Measurements from ENCODE around the gene PLEKHG4B. TPM values are rescaled to one million over a fixed set of nuclear protein-coding genes. Genes with fewer than 3 reads are reported as not detected.
A peak's percentile ranks its signal among the peaks of the same experiment; 100 is the strongest.
"Not testable (repeated sequence)": the region's sequence is repeated elsewhere in the genome, so short reads cannot be mapped to it uniquely, and the experiment has no call there.

The PLEKHG4B gene
- total RNA-seq, 2 experiments from 2014 or later = 0.06 TPM; not detected in 1

DNA sequence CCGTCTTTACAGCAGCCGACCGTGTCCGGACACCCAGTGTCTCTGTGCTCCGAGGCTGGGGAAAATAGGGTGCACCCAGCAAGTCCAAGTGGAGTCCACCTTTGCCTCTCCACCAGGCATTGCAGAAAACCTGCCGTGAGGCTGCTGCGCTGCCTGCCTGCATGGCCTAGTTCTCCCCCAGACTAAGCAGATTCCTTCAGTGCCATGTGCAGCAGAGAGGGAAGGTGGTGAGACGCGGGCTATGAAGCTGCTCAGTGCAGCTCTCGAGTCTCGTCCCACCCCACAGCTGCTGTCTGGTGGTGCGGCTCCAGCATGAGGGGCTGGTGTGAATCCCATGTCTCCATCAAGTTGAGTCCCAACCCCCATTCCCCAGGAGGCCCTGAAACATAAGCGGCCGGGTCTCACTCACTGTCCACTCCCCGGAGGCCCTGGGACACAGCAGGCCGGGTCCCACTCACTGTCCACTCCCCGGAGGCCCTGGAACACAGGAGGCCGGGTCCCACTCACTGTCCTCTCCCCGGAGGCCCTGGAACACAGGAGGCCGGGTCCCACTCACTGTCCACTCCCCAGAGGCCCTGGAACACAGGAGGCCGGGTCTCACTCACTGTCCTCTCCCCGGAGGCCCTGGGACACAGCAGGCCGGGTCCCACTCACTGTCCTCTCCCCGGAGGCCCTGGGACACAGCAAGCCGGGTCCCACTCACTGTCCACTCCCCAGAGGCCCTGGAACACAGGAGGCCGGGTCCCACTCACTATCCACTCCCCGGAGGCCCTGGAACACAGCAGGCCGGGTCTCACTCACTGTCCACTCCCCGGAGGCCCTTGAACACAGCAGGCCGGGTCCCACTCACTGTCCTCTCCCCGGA is 19.4 kb upstream of the PLEKHG4B start:
- not testable (repeated sequence) for H3K4me3 Mint-ChIP-seq, H3K27ac Mint-ChIP-seq, DNase-seq, H3K9me3 Mint-ChIP-seq, H3K4me1 Mint-ChIP-seq, H3K36me3 Mint-ChIP-seq
- peaks cover 34% of the 10 kb centered on the region for H3K27me3 Mint-ChIP-seq

DNA sequence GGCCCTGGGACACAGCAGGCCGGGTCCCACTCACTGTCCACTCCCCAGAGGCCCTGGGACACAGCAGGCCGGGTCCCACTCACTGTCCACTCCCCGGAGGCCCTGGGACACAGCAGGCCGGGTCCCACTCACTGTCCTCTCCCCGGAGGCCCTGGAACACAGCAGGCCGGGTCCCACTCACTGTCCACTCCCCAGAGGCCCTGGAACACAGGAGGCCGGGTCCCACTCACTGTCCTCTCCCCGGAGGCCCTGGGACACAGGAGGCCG is 18.9 kb upstream of the PLEKHG4B start:
- H3K36me3 Mint-ChIP-seq, H3K9me3 Mint-ChIP-seq, DNase-seq, H3K4me1 Mint-ChIP-seq, H3K4me3 Mint-ChIP-seq, H3K27ac Mint-ChIP-seq: not testable (repeated sequence)
- peaks cover 29% of the 10 kb centered on the region for H3K27me3 Mint-ChIP-seq

DNA sequence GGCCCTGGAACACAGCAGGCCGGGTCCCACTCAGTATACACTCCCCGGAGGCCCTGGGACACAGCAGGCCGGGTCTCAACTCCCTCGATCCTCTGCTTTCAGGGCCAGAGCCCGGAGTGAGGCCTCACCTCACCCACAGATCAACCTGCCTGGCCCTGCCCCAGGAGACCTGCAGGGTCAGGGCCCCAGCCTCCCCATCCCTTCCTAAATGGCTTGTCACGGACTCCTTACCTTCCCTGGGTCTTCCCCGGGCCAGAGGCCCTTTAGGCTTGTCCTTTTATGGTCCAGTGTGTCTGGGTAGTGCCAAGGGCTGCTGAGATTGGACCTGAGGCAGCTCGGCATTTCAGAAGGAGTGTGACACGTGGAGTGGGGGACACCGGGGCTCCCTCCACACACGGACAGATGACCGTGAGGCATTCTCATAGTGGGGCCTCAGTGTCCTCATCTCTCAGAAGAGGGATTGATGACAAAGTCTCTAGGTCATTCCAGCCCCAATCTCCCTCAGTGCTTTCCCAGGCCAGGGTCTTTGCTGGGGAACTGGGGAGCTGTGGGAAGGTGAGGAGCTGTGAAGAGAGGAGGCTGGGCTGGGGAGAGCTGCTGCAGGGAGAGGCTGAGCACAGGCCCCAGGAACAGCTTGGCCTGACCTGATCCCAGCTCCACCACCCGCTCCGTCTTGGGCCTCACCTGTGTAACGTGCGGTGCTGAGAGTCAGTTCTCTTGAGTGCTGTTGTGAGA is 18.0 kb upstream of the PLEKHG4B start:
- DNase-seq = no peak
- Mint-ChIP-seq H3K4me1 (no peaks in the 10 kb centered on the region), H3K36me3 (no peaks in the 10 kb centered on the region), H3K9me3 (no peaks in the 10 kb centered on the region), H3K27ac (no peak overlapping the region), H3K4me3 (no peak overlapping the region), H3K27me3 (peaks cover 25% of the 10 kb centered on the region)

DNA sequence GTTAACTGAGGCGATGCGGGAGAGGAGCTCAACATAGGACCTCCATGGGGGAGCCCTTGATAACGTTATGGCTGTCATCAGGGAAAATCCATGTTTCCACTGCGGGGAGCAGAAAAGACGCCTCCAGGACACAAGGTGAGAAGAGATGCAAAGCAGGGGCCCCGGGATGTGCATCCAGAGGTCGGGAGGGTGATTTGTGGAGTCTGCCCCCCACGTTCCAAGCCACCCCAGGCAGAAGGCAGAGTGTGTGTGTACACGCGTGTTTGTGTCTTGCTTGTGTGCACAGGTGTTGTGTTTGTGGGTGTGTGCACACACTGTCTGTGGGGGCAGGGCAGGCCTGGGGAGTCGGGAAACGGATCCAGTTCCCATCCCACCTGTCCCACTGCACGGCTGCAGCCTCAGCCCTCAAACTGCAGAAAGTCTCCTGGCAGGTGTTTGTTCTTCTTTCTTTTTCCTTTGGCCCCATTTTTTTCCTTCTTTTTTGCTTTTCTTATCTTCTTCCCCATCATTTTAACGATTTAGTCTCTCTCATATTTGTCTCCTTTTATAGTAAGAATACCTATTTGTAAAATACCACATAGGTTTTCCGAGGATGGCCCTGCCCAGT is 17.4 kb upstream of the PLEKHG4B start:
- Mint-ChIP-seq H3K9me3 (no peaks in the 10 kb centered on the region), H3K4me3 (no peak overlapping the region), H3K27me3 (peaks cover 18% of the 10 kb centered on the region), H3K4me1 (no peaks in the 10 kb centered on the region), H3K27ac (no peak overlapping the region), H3K36me3 (no peaks in the 10 kb centered on the region)
- no peak for DNase-seq

DNA sequence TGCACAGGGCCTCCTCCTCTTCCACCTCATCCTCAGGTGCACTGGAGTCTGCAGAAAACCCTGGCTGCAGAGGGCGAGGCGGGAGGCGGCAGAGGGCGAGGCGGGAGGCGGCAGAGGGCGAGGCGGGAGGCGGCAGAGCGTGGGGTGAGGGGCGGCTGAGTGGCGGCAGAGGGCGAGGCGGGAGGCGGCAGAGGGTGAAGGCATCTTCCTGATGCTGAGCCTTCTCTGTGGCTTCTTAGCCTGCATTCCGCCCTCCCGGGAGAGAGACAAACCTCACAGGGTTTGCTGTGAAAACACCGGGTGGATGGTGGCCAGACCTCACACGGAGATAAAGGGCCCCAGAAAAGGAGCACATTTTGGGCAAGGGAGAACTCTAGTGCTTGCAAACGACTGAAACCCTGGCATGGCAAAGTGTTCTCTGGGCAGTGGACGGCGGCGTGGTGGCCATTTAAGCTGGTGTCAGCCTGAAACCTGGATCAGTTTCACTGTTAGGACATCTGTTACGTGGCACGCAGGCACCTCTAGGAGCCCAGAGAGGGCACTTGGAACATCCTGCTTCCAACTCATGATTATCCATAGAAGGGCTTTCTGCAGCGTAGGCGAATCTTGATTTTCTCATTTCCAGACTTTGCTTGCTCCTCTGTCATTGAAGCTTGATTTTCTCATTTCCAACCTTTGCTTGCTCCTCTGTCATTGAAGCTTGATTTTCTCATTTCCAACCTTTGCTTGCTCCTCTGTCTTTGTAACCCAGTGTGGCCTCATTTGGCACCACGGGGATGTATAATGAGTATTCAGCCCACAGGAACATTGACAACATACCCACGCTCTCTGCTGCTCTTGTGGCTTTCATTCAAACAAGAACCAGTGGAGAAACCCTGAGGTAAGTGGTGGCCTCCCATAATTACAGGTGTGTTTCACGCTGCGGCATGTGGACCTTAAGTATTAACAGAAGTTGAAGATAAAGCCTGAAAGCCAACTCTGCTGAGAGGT is 16.3 kb upstream of the PLEKHG4B start:
- H3K27me3 Mint-ChIP-seq = peaks cover 8% of the 10 kb centered on the region
- no peak overlapping the region for H3K27ac Mint-ChIP-seq
- no peaks in the 10 kb centered on the region for H3K9me3 Mint-ChIP-seq
- no peak overlapping the region for H3K4me3 Mint-ChIP-seq
- H3K36me3 Mint-ChIP-seq = no peaks in the 10 kb centered on the region
- DNase-seq = no peak
- H3K4me1 Mint-ChIP-seq = no peaks in the 10 kb centered on the region

DNA sequence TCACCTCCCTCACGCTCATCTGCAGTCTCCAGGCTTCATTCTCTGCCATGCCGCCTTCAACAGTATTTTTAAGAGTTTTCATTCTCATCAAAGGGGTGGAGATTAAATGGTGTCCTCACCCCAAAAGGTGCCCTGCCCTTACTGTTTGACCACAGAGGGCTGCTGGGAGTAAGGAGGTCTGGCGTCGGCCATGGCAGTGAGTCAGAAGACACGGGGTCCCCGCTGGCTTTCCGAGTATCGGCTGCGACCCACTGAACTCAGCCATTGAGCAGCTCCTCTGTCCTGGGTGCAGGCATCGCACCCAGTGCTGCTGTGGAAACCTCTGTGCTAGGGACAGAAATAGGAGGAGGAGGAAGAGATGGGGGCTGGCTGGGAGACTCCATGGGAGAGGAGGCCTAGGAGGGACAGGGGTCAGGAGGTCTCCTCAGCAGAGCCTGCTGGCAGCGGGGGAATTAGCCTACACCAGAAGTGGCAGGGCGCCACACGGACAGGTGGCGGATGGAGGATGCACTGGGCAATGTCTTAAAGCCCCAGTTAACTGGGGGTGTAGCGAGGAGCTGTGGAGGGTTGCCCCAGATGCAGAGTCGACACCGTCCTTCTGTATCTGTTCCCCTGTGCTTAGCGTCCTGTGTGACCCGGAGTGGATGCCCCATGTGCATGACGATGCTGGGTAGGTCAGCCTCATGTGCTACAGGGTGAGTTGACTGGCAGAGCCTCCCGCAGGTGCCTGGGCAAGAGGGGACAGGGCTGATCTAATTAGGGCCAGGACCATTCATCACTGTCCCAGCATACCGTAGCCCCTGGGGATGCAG is 15.4 kb upstream of the PLEKHG4B start:
- H3K4me3 Mint-ChIP-seq = no peak overlapping the region
- no peak for DNase-seq
- H3K9me3 Mint-ChIP-seq = no peaks in the 10 kb centered on the region
- no peaks in the 10 kb centered on the region for H3K4me1 Mint-ChIP-seq
- H3K27ac Mint-ChIP-seq = no peak overlapping the region
- no peaks in the 10 kb centered on the region for H3K36me3 Mint-ChIP-seq
- H3K27me3 Mint-ChIP-seq = peaks cover 7% of the 10 kb centered on the region

DNA sequence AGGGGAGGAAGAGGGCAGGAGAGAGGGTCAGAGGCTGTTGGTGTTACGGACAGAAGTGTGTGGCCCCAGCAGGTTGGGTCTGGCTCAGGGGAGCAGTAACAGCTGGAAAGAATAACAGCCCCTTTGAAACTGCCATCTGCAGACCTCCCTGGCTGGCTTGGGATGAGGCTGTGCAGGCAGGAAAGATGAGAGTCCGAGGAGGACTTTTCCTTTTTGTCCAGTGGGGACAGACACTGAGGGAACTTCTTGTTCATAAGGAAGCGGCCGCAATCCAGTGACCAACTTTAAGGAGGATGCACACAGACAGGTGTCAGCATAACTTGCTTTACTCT is 14.8 kb upstream of the PLEKHG4B start:
- no peaks in the 10 kb centered on the region for H3K36me3 Mint-ChIP-seq
- H3K9me3 Mint-ChIP-seq = no peaks in the 10 kb centered on the region
- H3K27me3 Mint-ChIP-seq = peaks cover 7% of the 10 kb centered on the region
- H3K4me3 Mint-ChIP-seq = no peak overlapping the region
- H3K27ac Mint-ChIP-seq = no peak overlapping the region
- DNase-seq = no peak
- H3K4me1 Mint-ChIP-seq = no peaks in the 10 kb centered on the region

DNA sequence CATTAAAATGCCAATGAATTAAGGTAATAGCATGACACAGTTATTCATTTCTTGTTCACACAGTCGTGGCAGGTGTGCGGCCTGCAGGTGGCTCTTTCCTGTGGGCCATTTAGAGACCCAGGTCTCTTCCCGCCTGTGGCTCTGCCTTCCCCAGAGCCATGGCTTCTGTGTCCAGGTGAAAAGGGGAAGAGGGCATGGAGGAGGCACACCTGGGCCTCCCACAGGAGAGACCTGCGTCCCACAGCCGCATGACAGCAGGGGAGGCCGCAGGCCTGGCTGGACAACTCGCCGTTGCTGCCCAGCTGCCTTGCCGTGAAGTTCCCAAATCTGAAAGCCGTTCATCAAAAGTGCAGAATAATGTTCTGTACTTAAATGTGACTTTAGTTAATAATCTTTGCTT is 14.4 kb upstream of the PLEKHG4B start:
- H3K9me3 Mint-ChIP-seq = no peaks in the 10 kb centered on the region
- peaks cover 7% of the 10 kb centered on the region for H3K27me3 Mint-ChIP-seq
- H3K27ac Mint-ChIP-seq = no peak overlapping the region
- no peak for DNase-seq
- no peaks in the 10 kb centered on the region for H3K36me3 Mint-ChIP-seq
- no peak overlapping the region for H3K4me3 Mint-ChIP-seq
- H3K4me1 Mint-ChIP-seq = no peaks in the 10 kb centered on the region

DNA sequence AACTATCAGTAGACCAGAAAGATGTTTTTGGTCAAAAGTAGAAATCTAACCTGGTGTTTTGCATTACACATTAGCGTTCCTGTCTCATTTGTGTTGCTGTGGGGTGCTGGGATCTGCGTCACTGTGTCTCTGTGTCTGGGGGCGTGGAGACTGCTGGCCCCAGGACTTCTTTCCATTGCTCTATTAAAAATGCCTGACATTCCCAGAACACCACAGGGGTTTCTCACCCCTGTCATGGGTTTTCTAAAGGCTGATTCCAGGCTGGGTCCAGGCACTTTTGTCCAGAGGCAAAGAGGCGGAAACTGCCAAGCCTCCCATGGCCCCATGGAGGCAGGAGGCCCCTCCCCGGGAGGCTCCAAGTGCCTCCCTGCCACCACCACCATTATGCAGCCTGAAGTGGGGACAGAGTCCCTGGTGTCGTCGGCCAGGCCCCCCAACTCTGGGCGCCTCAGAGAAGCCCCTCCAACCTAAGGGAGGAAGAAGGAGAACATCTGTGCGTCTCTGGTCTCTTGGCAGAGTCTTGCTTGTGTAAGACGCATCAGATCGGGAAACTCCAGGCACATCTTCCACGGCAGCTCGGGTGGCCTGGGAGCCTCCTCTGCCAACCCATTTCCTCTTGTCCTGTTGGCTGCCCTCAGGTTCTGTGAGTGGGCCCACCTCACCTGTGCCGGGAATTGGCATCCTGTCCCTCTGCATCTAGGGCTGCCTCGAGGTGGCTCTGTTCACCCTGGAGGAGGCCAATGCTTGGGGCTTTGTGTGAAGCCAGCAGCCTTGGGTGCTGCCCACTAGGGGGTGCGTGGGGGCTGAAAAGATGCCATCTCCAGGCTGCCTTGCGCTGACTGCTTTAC is 13.8 kb upstream of the PLEKHG4B start:
- no peaks in the 10 kb centered on the region for H3K9me3 Mint-ChIP-seq
- H3K27ac Mint-ChIP-seq = no peak overlapping the region
- H3K27me3 Mint-ChIP-seq = peaks cover 7% of the 10 kb centered on the region
- DNase-seq = peak; percentile 38
- no peaks in the 10 kb centered on the region for H3K4me1 Mint-ChIP-seq
- H3K4me3 Mint-ChIP-seq = no peak overlapping the region
- H3K36me3 Mint-ChIP-seq = no peaks in the 10 kb centered on the region

DNA sequence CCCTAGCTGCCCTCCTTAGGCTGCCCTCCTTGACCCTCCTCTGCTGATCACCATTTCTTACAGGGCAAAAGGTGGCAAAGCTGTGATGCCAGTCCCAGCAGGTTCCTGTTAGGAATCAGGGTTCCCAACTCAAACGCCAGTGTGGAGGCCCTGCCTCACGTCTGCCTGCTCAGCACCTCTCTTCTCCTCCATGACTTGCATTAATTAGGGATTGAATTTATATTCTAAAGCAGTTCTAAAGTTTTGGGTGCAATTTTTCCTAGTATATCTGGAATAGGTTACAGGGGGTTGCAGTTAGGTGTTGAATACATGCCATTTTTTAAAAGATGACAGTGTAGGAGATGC is 13.2 kb upstream of the PLEKHG4B start:
- Mint-ChIP-seq H3K27me3 (peaks cover 7% of the 10 kb centered on the region), H3K4me3 (no peak overlapping the region), H3K9me3 (no peaks in the 10 kb centered on the region), H3K36me3 (no peaks in the 10 kb centered on the region), H3K4me1 (no peaks in the 10 kb centered on the region), H3K27ac (no peak overlapping the region)
- no peak for DNase-seq

DNA sequence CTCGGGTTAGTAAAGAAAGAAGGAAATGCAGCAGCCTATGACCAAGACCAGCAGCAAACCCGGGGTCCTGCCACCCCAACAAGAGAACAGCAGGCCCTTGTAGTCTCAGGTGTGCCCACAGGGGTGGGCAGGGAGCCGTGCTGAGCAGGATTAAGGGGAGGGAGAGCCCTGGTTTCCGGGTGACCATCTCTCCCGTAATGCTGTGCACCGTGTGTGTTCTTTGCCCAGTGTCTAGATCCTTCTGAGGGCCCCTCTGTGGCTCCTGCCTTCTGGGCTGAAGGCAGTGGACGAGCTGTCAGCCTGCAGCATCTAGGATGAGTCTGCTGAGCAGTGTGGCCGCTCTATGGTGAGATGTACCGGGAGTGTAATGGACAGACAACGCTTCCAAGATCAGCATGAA is 12.7 kb upstream of the PLEKHG4B start:
- Mint-ChIP-seq H3K9me3 (no peaks in the 10 kb centered on the region), H3K27me3 (peaks cover 6% of the 10 kb centered on the region), H3K4me1 (no peaks in the 10 kb centered on the region), H3K27ac (no peak overlapping the region), H3K36me3 (no peaks in the 10 kb centered on the region), H3K4me3 (no peak overlapping the region)
- DNase-seq = no peak

DNA sequence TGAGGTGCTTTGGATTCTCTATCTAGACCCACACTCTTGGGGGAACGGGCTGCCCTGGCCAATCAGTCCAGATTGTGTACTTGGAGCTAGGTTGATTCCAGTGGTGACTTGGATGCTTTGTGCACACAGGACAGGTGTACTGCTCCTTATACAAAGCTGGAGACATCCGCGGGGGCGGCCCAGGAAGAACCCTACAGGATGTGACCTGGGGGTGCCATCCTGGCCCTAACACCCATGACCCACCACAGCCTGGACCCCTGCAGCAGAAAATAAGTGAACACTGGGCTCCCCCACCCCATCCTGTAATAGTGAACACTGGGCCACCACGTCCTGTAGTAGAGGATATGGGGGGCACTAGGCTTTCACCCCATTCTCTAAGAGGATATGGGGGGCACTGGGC is 12.1 kb upstream of the PLEKHG4B start:
- Mint-ChIP-seq H3K4me1 (no peaks in the 10 kb centered on the region), H3K9me3 (no peaks in the 10 kb centered on the region), H3K27me3 (peaks cover 2% of the 10 kb centered on the region), H3K4me3 (no peak overlapping the region), H3K36me3 (no peaks in the 10 kb centered on the region), H3K27ac (no peak overlapping the region)
- DNase-seq = no peak

DNA sequence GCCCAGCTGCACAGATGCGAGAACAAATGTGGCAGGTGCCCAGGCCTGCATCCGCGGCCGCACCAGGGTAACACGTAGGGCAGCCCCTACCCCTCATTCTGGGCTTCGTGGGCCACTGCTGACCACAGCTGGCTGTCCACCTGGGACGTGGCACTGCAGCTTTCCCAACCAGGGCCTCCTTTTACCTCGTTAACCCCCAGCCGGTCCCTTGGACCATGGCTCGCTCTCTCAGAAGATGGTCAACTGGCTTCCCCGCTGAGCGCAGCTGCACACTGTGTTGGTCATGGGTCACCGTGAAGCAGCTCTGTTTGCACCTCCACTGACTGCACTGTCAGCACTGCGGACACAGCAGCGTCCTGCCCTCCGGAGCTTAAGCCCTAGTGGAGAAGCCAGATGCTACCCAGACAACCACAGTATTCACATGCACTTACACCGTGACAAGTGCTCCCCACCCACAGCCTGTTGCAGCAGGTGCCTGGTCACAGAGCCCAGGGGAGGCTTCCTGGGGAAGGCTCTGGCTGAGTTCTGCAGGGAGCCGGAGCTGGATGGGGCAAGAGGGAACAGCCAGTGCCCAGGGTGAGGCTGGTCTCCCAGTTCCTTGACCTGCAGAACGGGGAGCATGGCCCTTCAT is 10.5 kb upstream of the PLEKHG4B start:
- H3K27me3 Mint-ChIP-seq = peaks cover 4% of the 10 kb centered on the region
- no peak overlapping the region for H3K4me3 Mint-ChIP-seq
- no peak overlapping the region for H3K27ac Mint-ChIP-seq
- no peaks in the 10 kb centered on the region for H3K9me3 Mint-ChIP-seq
- DNase-seq = no peak
- H3K36me3 Mint-ChIP-seq = no peaks in the 10 kb centered on the region
- H3K4me1 Mint-ChIP-seq = no peaks in the 10 kb centered on the region
